Heart left ventricle (tissue), 16 donors: Measurements from ENCODE around the gene OXCT2. TPM values are rescaled to one million over a fixed set of nuclear protein-coding genes. Genes with fewer than 3 reads are reported as not detected.

ENCODE experiments used
- ATAC-seq, 4 donors: fragments of 200-7000 bp; cut with Tn5 transposase; one replicate each; pipeline ENCODE4 v1.9.1; 2020 to 2022; ENCODE audit warnings: moderate library complexity in 4 of 4, mild to moderate bottlenecking in 3 of 4, moderate number of reproducible peaks in 1 of 4
- DNase-seq, 5 donors: peaks; one replicate each; pipeline ENCODE4 v3.0.0-alpha.2; 2020
- H3K27ac ChIP-seq, 12 donors: fragments of 200-600 bp; sonication (generic) in 4 of 12; one replicate each; pipeline versions ENCODE4 v1.5.0 to v1.8.0; 2016 to 2022; ENCODE audit warnings: mild to moderate bottlenecking in 2 of 12
- H3K27me3 ChIP-seq, 9 donors: fragments of 200-600 bp; sonication (generic) in 2 of 9; one replicate each; pipeline versions ENCODE4 v1.5.1 to v1.8.0; 2016 to 2022; ENCODE audit warnings: mild to moderate bottlenecking in 3 of 9
- H3K36me3 ChIP-seq, 9 donors: fragments of 200-600 bp; sonication (generic) in 2 of 9; one replicate each; pipeline versions ENCODE4 v1.5.0 to v1.8.0; 2018 to 2022; ENCODE audit warnings: mild to moderate bottlenecking in 2 of 9
- H3K4me1 ChIP-seq, 12 donors: fragments of 200-600 bp; sonication (generic) in 4 of 12; one replicate each; pipeline versions ENCODE4 v1.5.0 to v1.8.0; 2016 to 2022; ENCODE audit warnings: mild to moderate bottlenecking in 3 of 12
- H3K4me3 ChIP-seq, 12 donors: fragments of 200-600 bp; sonication (generic) in 4 of 12; one replicate each; pipeline versions ENCODE4 v1.5.0 to v1.8.0; 2017 to 2022; ENCODE audit warnings: mild to moderate bottlenecking in 9 of 12, moderate library complexity in 4 of 12
- H3K9me3 ChIP-seq, 12 donors: fragments of 200-600 bp; sonication (generic) in 4 of 12; one replicate each; pipeline versions ENCODE4 v1.5.0 to v1.8.0; 2016 to 2022; ENCODE audit warnings: mild to moderate bottlenecking in 1 of 12
- CTCF ChIP-seq, 12 donors: fragments of 200-600 bp; sonication (generic) in 4 of 12; IDR thresholded peaks; one replicate each; pipeline versions ENCODE4 v1.5.0 to v1.8.0; 2018 to 2022; ENCODE audit warnings: antibody characterized with exemption in 12 of 12, mild to moderate bottlenecking in 5 of 12
- POLR2A ChIP-seq, 2 donors: fragments of 450-650 bp; IDR thresholded peaks; one replicate each; pipeline ENCODE4 v1.6.1; 2017; ENCODE audit warnings: antibody characterized with exemption in 2 of 2, mild to moderate bottlenecking in 2 of 2, moderate library complexity in 2 of 2
- WGBS, 4 donors: extraction: QIAGEN DNeasy Blood & Tissue Kit in 2 of 4; methylation state at CpG; one replicate each; pipeline versions ENCODE4 v1.1.5 to v1.1.7; 2013 to 2018; 5-methylcytosine and 5-hydroxymethylcytosine counted together
- intact Hi-C, 10 donors: fragments of 100-400 bp; cut with DNase I; formaldehyde crosslinking; loops; one replicate each; pipeline versions ENCODE4 v1.11.1 to v1.14.2; 2022
- polyA plus RNA-seq, 2 donors: library from polyadenylated mRNA; stranded (reverse); fragments of 200-250 nt; gene quantifications; one replicate each; pipeline ENCODE4 v1.2.3, GENCODE V29; 2013
- total RNA-seq, 9 donors: library from RNA; depleted of rRNA in 2 of 9; stranded (reverse); fragments of >200 nt in 2 of 9; fragmentation: NEBNext Ultra II Directional in 3 of 9; extraction: Animal tissue kit (Norgen Biotek cat#: 25700) in 3 of 9; gene quantifications; one replicate each; pipeline versions ENCODE4 v1.1.0 to v1.2.4, GENCODE V29; 2016 to 2023
- donor health status: ischemic (EF 13 %, LVEDD 7.1; RV severe dilation, severe dysfunction).
- donor health status: healthy with polysubstance abuse.
- donor health status: DM: no; HTN: yes; CAD: no.
- donor health status: DM: no; HTN: no; CAD: no.
- donor health status: ischemic (EF 25% LVEDD 6.9; RV normal size, moderate dysfunction).
- donor health status: ischemic (EF 25% LVEDD 5.7; RV mildly dilated, moderate dysfunction).
- donor health status: healthy.
- donor health status: DM: yes; HTN: yes; CAD: no.
- donor health status: ischemic (EF 35%, LVEDD 5.7; RV mildly dilated, moderate dysfunction).
- donor health status: nonischemic (EF 11% LVEDD 7.7; RV severe dilation, severe dysfunction).
- donor health status: DM: yes; HTN: yes; CAD: no.
- donor health status: PGD.
- donor health status: ischemic (EF 29% LVEDD 5.4; RV normal size, mild dysfunction).
- donor health status: nonischemic (EF 23%, LVEDD 6.1; RV moderate dilation, normal function).

OXCT2 gene
- total and polyA plus RNA-seq, 11 donors = 0.75 to 7.5 (median 2.7) TPM

GRCh38 chr1:39802496-39803260 lies 31.5 kb upstream of the OXCT2 start:
- H3K27me3 ChIP-seq = no peaks in the 10 kb centered on the region
- WGBS, 4 donors = 82 to 87% (median 84%) methylated on average over 14 of the region's 14 CpGs
- H3K4me1 ChIP-seq = peaks cover 0 to 13% (median 0%) of the 10 kb centered on the region in 12 donors
- no peaks in the 10 kb centered on the region for H3K36me3 ChIP-seq
- no peak overlapping the region for H3K27ac ChIP-seq
- peaks cover 0 to 15% (median 6%) of the 10 kb centered on the region in 12 donors for H3K9me3 ChIP-seq
- intact Hi-C loops = loop anchor here in 1 of 10 donors (10.0 kb wide), 1 partner anchor 198 kb away; no protein-coding TSS in a partner anchor
- no peak overlapping the region for H3K4me3 ChIP-seq
- ATAC-seq (no peak), DNase-seq (no peak)
- no peak for TF ChIP-seq POLR2A (IDR thresholded peaks at IDR 0.05)
- TF ChIP-seq CTCF (IDR thresholded peaks at IDR 0.05) = no peak

- no peak overlapping the region for H3K4me3 ChIP-seq
- WGBS, 4 donors = 87 to 90% (median 87%) methylated on average over 3 of the region's 3 CpGs
- DNase-seq (no peak), ATAC-seq (no peak)
- peaks cover 0 to 8% (median 2%) of the 10 kb centered on the region in 12 donors for H3K9me3 ChIP-seq
- TF ChIP-seq CTCF (IDR thresholded peaks at IDR 0.05) (no peak), POLR2A (IDR thresholded peaks at IDR 0.05) (no peak)
- peaks cover 0 to 13% (median 0%) of the 10 kb centered on the region in 12 donors for H3K4me1 ChIP-seq
- H3K27ac ChIP-seq = no peak overlapping the region
- no peaks in the 10 kb centered on the region for H3K36me3 ChIP-seq
- no peaks in the 10 kb centered on the region for H3K27me3 ChIP-seq
- intact Hi-C loops = loop anchor here in 1 of 10 donors (10.0 kb wide), 1 partner anchor 196 kb away; no protein-coding TSS in a partner anchor
These were observed 29.3 kb upstream of the OXCT2 start for GRCh38 chr1:39800471-39800835.

GRCh38 chr1:39799770-39800470 lies 28.8 kb upstream of the OXCT2 start:
- Histone ChIP-seq H3K9me3 (peaks cover 0 to 2% (median 0%) of the 10 kb centered on the region in 12 donors), H3K4me3 (peak overlapping the region in 2 of 12 donors; percentile 15 to 40), H3K4me1 (peaks cover 0 to 13% (median 0%) of the 10 kb centered on the region in 12 donors), H3K36me3 (no peaks in the 10 kb centered on the region), H3K27me3 (no peaks in the 10 kb centered on the region), H3K27ac (no peak overlapping the region)
- intact Hi-C loops = loop anchor here in 3 of 10 donors (10.0 kb wide), 1 partner anchor 195 kb away; no protein-coding TSS in a partner anchor
- DNase-seq = peak; percentile 51 to 84 (median 59)
- WGBS, 4 donors = 0 to 3% (median 3%) methylated on average over 6 to 8 of the region's 8 CpGs
- TF ChIP-seq CTCF (IDR thresholded peaks at IDR 0.05) (peak; percentile 59 to 74 (median 66)), POLR2A (IDR thresholded peaks at IDR 0.05) (no peak)
- peak; percentile 75 to 93 (median 90) for ATAC-seq
